GM13977 (cell line): ENCODE measurements around the gene HES7.

ENCODE experiments used
- DNase-seq: peaks from one replicate; pipeline ENCODE4 v3.0.0; 2012; ENCODE audit warnings: low spot score
- CTCF ChIP-seq: IDR thresholded peaks from 2 replicates; pipeline ENCODE4 v1.5.1; 2012; ENCODE audit warnings: mild to moderate bottlenecking, control low read depth; ENCODE audit not compliant: insufficient read depth; ENCODE audit errors: extremely low read depth, missing control alignments
- in situ Hi-C: fragments of 300-500 bp; cut with MboI; formaldehyde crosslinking; loops from one replicate; pipeline ENCODE4 v1.12.0; 2022; ENCODE audit warnings: low sequenced_read_pairs, low pct_unique_long_range_greater_than_20kb, mixed read lengths, inconsistent platforms; ENCODE audit not compliant: unreplicated experiment

HES7 gene

GRCh38 chr17:8138374-8138671 is 14.4 kb upstream of the HES7 start:
- DNase-seq, result no peak
- no peak for TF ChIP-seq CTCF
- in situ Hi-C loops, result no loop called here

- in situ Hi-C loops, result no loop called here
- no peak for TF ChIP-seq CTCF
- DNase-seq, result no peak
Measured at GRCh38 chr17:8137645-8138373, 13.9 kb upstream of the HES7 start.

GRCh38 chr17:8133941-8134340 is 10.0 kb upstream of the HES7 start:
- in situ Hi-C loops, result no loop called here
- no peak for DNase-seq
- TF ChIP-seq CTCF, result no peak

GRCh38 chr17:8133399-8133798 is 9.5 kb upstream of the HES7 start:
- no peak for DNase-seq
- no peak for TF ChIP-seq CTCF
- in situ Hi-C loops, result no loop called here

GRCh38 chr17:8131844-8132441 is 8.0 kb upstream of the HES7 start:
- in situ Hi-C loops, result no loop called here
- no peak for TF ChIP-seq CTCF
- no peak for DNase-seq

- no peak for DNase-seq
- in situ Hi-C loops, result no loop called here
- TF ChIP-seq CTCF, result no peak
Measured at GRCh38 chr17:8128125-8128784, 4.3 kb upstream of the HES7 start.
